RKO (cell line): ENCODE results near the gene SIGLEC1.
A peak's percentile ranks its signal among the peaks of the same experiment; 100 is the strongest.

Experiments used
- DNase-seq: peaks from one replicate; pipeline ENCODE4 v3.0.0-alpha.2; 2016; ENCODE audit warnings: low spot score

SIGLEC1 gene

DNA sequence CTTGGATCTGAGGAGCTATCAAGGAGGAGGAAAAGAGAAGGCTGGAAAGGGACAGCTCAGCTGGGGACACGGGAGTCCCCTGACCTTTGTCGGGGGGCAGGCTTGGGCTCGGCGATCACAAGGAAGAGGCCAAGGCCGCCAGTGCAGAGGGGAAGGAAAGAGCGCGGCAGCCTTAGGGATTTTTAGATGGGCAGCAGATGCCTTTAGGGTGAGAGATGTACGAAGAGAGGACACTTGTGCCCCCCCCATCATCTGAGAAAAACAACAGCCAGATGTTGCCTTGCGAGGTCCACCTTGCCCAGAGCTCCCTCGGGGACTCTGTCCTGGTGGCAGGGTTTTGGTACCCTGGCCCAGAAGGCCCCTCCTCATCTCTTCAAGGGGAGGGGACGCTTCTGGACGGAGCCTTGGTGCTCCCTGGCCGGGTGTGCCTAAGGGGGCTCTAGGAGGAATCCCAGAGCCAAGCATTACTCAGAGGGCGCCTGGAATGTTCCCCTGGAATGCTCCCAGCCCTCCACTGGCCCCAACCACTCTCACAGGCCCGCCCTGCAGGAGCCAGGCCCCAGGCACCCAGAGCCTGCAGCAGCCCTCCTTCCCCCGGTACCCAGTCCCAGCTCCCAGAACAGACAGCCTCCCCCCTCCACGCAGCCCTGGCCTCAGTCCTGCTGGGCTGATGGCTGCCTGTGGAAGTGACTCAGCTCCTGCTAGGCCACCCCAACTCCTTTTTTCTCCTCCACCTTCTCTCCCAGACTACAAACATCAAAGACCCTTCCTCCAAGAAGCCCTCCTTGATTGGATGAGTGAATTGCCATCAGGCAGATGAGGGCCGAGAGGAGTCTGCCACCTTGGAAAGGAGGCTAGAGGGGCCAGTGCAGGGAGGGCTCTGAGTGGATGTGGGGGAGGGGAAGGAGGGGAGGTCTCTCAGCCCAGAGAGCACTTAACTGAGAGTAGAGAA, 32.4 kb downstream of the SIGLEC1 start:
- DNase-seq, result no peak

DNA sequence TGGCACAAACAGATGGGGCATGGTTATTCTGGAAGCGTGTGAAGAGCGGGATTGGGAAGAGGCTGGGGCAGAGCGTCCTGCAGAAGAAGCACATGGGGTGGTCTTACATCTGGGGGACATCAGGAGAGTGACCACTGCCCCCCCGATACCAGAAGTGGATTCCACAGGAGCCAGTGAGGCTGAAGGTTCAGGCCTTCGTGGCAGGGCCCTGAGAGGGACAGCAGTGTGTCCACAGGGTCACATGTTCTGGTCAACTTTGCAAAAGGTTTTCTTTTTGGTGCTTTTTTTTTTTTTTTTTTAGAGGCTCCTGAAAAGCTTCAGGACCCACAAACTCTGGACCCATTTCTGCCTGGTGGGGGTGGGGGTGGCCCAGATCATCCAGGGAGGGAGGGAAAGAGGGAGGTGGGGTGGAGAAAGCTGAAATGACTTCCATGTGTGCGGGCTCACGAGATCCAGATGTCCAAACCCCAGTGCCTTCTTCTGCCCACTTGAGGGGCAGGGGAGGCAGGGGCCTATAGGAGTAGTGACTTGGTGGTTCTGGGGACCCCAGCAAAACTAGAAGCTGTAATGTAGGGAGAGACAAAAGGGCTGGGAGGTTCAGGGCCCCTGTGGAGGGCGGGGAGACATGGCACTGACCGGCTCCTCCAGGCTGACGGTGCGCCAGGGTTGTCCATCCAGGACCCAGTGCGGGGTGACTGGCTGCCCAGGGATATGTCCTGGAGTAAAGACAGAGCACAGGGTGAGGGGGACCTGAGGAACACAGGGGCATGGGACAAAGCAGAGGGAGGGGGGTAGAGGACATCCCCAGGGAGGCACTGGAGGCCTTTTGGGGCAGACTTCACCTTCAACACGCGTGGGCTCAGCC, 33.3 kb downstream of the SIGLEC1 start:
- DNase-seq, result no peak

DNA sequence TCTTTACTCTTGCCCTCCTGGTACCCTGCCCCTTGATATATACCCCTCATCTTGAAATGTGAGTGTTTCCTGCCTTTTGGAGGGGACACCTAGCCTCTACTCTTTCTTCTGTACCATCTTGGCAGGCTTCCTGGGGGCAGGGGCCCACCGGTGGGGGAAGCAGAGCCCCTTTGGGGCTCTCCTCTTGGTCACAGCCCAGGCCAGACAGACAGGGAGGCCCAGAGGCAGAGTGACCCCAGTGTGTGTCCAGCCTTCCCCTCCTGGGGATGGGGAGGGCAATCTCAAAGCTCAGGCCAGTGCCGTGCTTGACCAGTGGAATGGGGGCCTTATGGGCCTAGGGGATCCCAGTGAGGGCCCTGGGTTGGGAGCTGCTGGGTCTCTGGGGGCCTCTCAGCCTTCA, 34.2 kb downstream of the SIGLEC1 start:
- no peak for DNase-seq

DNA sequence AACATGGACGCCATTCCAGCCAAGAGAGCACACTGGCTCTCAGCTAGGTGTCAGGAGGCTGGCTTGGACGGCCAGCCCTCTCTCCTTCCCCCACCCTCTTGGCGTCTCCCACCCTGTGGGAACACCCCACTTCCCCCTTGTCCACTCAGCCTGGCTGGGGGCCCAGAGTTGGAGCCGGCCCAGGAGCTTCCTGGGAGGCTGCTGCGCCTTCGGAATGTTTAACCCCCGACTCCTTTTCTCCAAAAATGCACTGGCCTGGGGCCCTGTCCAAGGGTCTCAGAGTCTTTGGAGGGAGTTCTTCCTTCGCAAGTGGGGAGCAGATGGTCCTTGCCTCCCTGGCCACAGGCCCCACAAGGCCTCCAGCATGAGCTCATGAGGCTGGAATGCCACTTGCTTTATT, 34.7 kb downstream of the SIGLEC1 start:
- DNase-seq, result no peak

DNA sequence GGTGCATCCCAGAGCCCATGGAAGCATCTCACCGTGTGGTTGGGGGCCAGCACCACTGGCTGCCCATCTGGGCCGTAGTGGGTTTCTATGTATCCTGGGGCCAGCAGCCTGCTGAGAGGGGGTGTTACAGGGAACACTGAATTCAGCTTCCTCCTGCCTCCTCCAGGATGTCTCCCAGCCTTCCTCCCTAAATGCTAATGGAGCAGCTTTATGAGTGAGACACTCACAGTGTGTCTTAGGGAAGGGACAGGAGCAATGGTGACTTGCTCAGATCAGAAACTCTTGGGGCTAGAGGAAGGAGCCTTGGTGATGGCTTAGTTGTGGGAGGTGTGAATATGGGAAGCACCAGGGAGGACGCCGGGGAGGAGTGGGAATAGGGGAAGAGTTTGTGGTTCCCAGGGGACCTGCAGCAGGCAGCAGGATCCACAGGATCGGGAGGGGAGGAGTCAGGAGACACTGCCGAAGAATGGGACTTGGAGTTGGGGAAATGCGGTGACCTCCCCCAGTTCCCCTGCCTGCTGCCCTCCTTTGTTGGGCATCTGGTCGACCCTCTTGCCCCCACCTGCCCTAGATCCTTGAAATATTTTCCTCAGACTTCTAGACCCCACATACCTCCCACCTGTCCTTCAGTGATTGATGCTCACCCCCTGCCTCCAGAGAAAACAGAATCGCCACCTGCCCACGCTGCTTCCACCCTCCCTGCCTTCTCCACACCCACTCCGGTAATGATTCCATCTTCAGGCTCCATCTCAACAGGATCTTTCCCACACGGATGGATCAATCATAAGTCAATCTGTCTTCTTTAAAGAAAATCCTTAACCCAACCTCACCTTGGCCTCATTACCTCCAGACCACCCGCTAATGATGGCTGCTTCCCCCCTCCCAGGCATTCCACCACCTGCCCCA, 37.2 kb downstream of the SIGLEC1 start:
- no peak for DNase-seq

DNA sequence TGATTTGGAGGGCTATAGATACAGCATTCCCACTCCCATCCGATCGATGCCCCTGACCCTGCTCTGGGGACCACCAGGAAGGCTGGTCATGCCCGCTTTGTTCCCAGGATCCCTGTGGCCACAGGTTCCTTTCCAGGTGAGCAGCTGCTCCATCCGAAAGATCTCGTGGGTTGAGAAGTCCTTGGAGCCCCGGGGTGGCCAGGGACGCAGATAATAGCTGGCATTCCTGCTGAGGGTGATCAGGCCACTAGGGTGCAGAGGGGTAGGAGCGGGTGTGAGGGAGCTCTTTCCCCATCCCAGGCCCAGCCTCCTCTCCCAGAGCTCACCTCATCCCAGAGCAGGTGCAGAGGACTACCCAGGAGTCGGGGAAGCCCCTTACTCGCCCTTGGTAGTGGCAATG, 38.0 kb downstream of the SIGLEC1 start:
- no peak for DNase-seq

DNA sequence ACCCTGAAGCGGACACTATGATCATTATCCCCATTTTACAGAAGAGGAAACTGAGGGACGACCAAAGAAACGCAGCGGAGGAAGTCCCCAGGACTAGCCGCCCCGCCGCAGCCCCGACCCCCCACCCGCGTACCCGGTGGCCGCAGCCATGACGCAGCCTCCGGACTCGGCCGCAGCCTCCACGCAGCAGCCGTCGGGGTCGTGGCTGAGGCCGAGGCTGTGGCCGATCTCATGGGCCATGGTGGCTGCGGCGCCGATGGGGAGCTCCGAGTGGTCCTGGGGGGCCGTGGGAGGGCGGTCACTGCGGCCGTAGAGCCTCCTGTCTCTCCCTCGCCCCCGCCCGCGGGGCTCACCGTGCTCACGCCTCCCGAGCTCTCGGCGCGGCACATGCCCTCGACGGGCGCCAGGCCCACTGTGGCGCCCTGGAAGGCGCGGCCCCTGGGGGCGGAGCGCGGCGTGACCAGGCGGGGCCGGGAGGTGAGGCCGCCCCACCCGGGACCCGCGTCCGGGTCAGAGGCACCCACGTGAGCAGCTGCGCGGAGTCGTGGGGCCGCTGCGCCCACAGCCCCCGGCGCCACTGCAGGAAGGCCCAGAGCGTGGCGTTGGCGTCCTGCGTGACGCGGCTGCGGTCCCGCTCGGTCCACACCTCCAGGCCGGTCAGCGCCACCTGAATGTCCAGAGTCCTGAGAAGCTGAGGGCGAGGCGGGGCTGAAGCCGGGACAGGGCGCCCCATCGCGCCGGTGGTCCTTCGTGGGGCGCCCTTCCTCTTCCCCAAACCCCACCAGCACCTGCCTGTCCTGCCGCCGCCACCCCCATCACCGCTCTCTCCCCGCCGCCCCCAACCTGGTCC, 39.0 kb downstream of the SIGLEC1 start:
- no peak for DNase-seq

DNA sequence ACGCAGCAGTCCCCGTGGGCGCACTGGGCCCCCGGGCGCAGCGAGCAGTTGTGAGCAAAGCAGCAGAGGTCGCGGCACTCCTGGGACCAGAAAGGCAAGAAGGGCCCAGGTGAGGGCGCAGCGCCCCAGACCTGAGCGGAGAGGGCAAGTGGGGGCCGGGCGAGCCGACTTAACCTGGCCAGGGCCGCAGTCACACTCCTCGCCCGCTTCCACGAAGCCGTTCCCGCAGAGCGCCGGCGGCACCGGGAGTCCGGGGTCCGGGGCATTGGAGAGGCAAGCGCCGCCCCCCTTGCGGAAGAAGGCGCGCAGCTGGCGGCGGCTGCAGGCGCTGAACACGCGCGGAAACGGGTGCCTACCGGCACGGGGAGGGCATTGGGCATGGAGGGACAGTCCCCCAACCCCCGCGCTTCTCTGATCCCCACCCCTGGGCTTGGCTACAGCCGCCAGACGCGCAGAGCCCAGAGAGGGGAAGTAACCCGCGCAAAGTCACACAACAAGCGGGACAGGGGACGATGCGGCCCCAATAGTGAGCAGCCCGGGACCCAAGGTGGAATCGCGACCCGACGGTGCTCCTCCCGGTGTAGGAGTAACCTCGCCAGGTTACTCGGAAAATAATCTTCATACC, 39.7 kb downstream of the SIGLEC1 start:
- no peak for DNase-seq

DNA sequence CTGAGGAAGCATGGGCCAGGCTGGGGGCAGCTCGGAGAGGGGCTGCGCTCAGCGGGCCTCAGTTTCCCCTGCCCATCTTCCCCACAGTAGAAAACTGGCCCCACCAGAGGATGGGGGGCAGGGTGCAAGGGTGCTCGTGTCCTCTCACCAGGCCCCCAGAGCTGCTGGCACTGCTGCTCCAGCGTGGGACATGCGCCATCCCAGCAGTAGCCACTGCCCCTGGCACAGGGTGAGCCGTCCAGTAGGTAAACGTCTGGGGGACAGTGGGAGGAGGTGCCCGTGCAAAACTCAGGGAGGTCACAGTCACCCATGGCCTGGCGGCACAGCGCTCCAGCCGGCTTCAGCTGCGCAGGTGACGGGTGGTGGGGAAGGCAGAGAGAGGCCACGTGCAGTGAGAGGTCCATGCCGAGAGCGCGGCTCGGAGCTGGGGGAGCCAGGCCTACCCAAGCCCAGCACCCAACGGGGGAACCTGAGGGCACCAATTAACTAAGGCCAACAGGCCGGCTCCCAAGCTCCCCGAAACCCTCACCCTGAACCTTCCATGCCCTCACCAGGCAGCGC, 40.3 kb downstream of the SIGLEC1 start:
- DNase-seq, result no peak

DNA sequence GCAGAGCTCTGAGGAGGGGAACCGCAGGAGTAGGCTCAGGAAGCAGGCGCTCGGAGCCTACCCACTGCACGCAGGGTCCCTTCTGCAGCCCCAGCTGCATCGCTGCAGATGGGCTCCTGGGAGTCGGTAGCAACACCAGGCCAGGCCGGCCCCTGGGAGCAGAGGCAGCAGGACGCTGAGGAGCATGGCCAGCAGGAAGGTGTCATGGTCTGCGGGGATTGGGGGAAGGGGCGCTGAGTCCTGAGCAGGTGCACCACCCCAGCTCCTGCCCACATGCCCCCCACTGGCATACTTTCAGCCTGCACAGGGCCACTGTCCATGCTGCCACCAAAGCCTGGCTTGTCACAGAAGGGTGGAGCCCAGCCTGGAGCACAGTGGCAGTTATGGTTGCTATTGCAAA, 41.5 kb downstream of the SIGLEC1 start:
- DNase-seq, result no peak

DNA sequence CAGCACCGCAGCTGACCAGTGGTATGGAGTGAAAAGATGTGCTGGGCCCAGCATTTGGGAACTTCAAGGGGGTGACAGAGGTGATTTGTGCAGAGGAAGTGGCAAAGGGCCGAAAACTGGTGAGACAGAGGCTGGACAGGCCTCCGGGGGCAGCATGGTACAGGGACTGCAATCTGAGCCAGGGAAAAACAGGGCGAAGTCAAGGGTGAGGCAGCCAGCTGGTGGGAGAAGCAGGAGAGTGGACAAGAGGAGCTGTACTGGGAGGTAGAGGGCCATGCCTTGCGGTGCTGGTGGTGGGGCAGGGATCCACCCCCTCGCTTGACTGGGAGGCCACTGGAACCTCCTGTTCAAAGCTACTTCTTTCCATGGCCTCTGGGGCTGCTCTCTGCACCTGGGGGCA, 41.9 kb downstream of the SIGLEC1 start:
- peak; percentile 51 for DNase-seq

DNA sequence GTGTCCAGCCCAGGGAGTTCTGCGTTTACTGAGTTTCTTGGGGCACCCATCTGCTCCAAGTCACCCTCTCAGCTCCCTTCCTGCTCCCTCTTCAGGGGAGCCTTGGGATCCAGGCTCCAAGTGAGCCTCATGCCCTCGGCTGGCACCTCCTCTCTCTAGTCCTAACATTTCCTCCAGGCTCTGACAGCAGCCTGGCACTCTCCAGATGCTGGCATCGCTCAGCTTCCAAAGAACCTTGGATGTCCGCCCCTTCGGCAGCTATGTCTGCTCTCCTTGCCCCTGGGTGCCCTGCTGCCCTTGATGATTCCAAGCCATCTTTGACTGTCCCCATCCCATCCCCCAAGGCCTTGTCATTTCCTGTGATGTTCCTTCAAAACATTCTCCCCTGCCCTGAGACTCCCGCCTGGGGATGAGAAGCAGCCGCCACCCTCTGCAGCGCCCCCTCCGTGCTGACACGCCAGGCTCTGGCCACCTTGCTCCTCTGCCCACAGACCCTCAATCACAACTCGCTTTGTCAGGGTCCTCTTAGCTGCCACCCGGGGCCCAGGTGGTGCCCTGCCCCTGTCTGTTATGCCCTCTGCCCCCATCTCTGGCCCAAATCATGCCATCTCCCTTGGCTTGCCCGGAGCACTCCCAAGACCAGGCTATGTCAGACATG, 42.6 kb downstream of the SIGLEC1 start:
- no peak for DNase-seq

DNA sequence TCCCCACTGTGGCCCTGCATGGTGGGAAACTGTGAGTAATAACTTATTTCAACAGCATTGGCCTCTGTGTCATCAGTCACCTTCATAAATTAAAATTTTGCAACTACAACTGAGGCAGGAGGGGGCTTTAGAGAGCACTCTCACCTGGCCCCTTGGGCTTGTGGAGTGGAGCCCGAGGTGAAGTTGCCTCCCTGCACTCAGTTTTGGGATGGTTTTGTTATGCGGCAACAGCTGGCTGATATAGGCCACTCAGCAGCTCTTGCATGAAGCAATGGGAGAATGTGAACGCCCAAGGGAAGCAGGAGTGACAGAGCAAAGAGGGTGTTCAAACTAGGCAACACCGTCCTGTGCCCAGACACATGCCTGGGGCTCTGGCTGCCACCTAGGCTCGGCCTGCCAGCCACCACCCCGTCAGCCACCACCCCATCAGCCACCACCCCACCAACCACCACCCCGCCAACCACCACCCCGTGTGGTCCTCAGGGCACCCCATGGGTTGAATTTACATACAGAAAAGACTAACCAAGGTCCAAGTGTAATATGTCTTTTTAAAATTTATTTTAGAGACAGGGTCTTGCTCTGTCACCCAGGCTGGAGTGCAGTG, 44.9 kb downstream of the SIGLEC1 start:
- no peak for DNase-seq

DNA sequence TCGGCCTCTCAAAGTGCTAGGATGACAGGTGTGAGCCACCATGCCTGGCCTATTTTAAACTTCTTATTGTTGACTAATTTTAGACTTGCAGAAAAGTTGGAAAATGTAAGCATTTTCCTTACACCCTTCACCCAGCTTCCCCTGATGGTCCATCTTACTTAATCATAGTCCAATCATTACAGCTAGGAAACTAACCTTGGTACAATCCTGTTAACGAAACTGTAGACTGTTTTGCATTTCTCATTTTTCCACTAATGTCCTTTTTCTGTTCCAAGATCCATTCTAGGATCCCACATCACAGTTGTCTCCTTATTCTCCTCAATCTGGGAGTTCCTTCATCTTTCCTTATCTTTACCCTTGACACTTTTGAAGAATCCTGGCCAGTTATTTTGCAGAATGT, 48.5 kb downstream of the SIGLEC1 start:
- DNase-seq, result no peak

DNA sequence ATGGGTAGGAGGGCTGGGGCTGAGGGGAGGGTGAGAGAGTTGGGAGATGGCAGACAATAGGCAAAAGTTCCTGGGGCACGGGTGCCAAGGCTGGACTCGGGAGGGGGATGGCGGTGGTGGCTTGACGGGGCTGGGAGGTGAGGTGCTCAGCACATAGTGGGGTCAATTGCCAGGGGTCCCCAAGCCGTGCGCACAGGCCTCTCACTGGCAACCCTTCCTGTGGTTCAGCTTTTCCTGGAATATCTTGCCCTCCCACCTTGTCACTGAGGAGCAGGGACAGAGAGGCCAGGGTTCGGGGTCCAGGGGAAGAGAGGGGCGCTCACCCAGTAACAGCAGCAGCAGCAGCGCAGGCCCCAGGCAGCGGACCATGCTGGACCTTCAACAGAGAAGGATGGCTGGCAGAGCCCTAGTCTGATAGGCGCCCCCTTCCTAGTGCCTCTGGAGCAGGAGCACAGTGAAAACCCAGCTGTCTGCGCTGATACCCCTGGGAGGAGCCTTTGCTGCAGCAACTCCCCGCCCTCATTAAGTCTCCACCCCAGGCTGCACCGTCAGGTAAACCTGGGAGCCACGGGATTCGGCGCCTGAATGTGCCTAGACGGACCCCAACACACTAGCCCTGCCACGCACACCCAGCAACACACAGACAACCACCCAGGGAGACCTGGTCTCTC, 49.2 kb downstream of the SIGLEC1 start, which contains the start of gene GFRA4:
Gene GFRA4, minus strand, starts transcription at position 369 of the 671 bp plus-strand sequence. Its CDS starts 0 bp downstream, at position 369.
- no peak for DNase-seq
